NB4 (cell line): ENCODE measurements around the gene MPO.

Source experiments
- CTCF ChIP-seq: IDR thresholded peaks from one replicate; pipeline ENCODE4 v1.5.1; 2012; ENCODE audit warnings: low read depth, low read length
- MAX ChIP-seq: IDR thresholded peaks from 2 replicates; pipeline ENCODE4 v1.6.1; 2011; ENCODE audit warnings: low read depth, low read length
- POLR2A ChIP-seq: IDR thresholded peaks from 2 replicates; pipeline ENCODE4 v1.6.1; 2011; ENCODE audit warnings: mild to moderate bottlenecking; ENCODE audit not compliant: insufficient read length; ENCODE audit errors: extremely low read depth

DNA sequence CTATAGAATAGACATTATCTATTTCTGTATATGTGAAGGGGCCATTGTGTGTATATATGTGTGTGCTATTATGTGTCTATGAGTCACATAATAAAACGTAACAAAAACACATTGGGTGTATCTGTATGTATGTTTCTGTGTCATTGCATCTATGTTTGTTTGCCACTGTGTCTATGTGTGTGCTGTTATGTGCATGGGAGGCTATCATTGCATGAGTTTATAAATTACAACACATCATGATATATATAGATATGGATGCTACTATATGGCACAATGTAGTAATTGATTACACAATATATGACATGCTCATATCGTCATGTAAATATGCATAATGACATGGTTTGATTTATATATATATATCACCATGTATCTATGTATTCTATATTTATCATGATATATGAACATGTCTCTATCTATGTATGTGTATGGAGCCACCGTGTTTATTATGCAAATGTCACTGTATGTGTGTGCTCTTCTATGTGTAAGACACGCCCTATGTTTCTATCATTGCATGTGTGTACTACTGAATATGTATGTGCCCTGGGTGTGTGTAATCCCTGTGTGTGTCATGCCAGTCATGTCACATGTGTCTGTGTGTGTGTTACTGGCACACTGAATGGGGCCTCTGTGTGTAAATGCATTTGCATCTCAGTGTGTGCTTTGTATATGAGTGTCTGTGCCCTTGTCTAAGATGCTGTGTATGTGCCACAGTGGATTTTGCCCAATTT, 49.2 kb upstream of the MPO start:
- TF ChIP-seq CTCF = no peak
- peak; percentile 68 for TF ChIP-seq POLR2A
- peak; percentile 77 for TF ChIP-seq MAX
